Endothelial cell of umbilical vein (primary cell): ENCODE measurements around the gene EMP2. TPM values are rescaled to one million over a fixed set of nuclear protein-coding genes. Genes with fewer than 3 reads are reported as not detected.

ENCODE experiments used
- BruUV-seq: library from RNA; stranded (reverse); fragments of 400-500 nt; replicated peaks from 2 replicates; lab custom pipeline; 2021; lab: Mats Ljungman, UMichigan
- CTCF ChIA-PET: fragments of 300-600, 350-600 bp; sonication (Branson Sonifier 250); formaldehyde crosslinking; loops from one replicate; lab custom pipeline; 2021; ENCODE audit warnings: antibody characterized with exemption, inconsistent platforms; lab: Charles Lee
- POLR2A ChIA-PET: fragments of 300-600, 350-600 bp; sonication (Branson Sonifier 250); formaldehyde crosslinking; loops from one replicate; lab custom pipeline; 2021; ENCODE audit warnings: antibody characterized with exemption, inconsistent platforms; lab: Charles Lee
- DNase-seq: peaks from one replicate; pipeline ENCODE4 v3.0.0-alpha.2; 2011; ENCODE audit warnings: low read depth, low spot score
- FAIRE-seq: peaks from 2 replicates; lab custom pipeline; 2011; peaks lifted over from hg19 to GRCh38; lab: Jason Lieb, UNC
- H2AFZ ChIP-seq: 2 replicates; pipeline ENCODE4 v1.6.0; 2012; ENCODE audit warnings: low read depth, low read length, control low read depth, inconsistent platforms
- H3K27ac ChIP-seq: 2 replicates; pipeline ENCODE4 v1.5.1; 2011; ENCODE audit warnings: low read depth, mild to moderate bottlenecking, control low read depth, low read length, moderate library complexity; ENCODE audit not compliant: insufficient read depth
- H3K27me3 ChIP-seq, 2 experiments: 2 replicates each; pipeline versions ENCODE4 v1.6.0 to v1.6.1; 2011; ENCODE audit warnings: low read length in 2 of 2, mixed read lengths in 1 of 2; ENCODE audit not compliant: control insufficient read depth in 2 of 2, insufficient read depth in 2 of 2
- H3K36me3 ChIP-seq, 2 experiments: 2 replicates in 1 of 2; 3 replicates in 1 of 2; pipeline ENCODE4 v1.5.1; 2011; ENCODE audit warnings: low read length in 2 of 2, mild to moderate bottlenecking in 1 of 2, moderate library complexity in 1 of 2; ENCODE audit not compliant: control insufficient read depth in 2 of 2, insufficient read depth in 2 of 2; ENCODE audit errors: extremely low read depth in 1 of 2
- H3K4me1 ChIP-seq: 3 replicates; pipeline ENCODE4 v1.5.1; 2011; ENCODE audit warnings: mild to moderate bottlenecking, low read length; ENCODE audit not compliant: control insufficient read depth, insufficient read depth; ENCODE audit errors: extremely low read depth
- H3K4me2 ChIP-seq: 2 replicates; pipeline ENCODE4 v1.6.1; 2011; ENCODE audit warnings: low read length, control low read depth, mixed read lengths; ENCODE audit not compliant: insufficient read depth
- H3K4me3 ChIP-seq, 3 experiments: fragments of 200-600 bp in 1 of 3; sonication (generic), shearing (Covaris generic) in 1 of 3; replicated peaks in 1 of 3; 2 replicates each; pipeline ENCODE4 v1.5.1; 2011 to 2016; ENCODE audit warnings: control low read depth in 3 of 3, low read length in 3 of 3, mild to moderate bottlenecking in 2 of 3, inconsistent platforms in 1 of 3, low read depth in 1 of 3, moderate library complexity in 1 of 3; ENCODE audit not compliant: insufficient read depth in 1 of 3
- H3K79me2 ChIP-seq: 2 replicates; pipeline ENCODE4 v1.6.0; 2012; ENCODE audit warnings: low read length, inconsistent platforms; ENCODE audit not compliant: control insufficient read depth, insufficient read depth
- H3K9ac ChIP-seq: replicated peaks from 2 replicates; pipeline ENCODE3; 2011; ENCODE audit warnings: low read length, control low read depth; ENCODE audit not compliant: insufficient read depth; ENCODE audit errors: extremely low read depth
- H3K9me1 ChIP-seq: replicated peaks from 3 replicates; pipeline ENCODE4 v1.6.0; 2011; ENCODE audit warnings: mild to moderate bottlenecking, low read length; ENCODE audit not compliant: control insufficient read depth, insufficient read depth; ENCODE audit errors: extremely low read depth
- H3K9me3 ChIP-seq: replicated peaks from 2 replicates; pipeline ENCODE4 v1.5.1; 2012; ENCODE audit warnings: low read length, inconsistent platforms; ENCODE audit not compliant: control insufficient read depth, insufficient read depth
- H4K20me1 ChIP-seq: replicated peaks from 2 replicates; pipeline ENCODE3; 2011; ENCODE audit warnings: mild to moderate bottlenecking, low read length; ENCODE audit not compliant: control insufficient read depth, insufficient read depth; ENCODE audit errors: extremely low read depth
- CTCF ChIP-seq, 2 donors: IDR thresholded peaks; 1 replicate in 1 of 2; 2 replicates in 1 of 2; pipeline ENCODE4 v1.5.1; 2011; ENCODE audit warnings: low read length in 2 of 2, mild to moderate bottlenecking in 2 of 2, moderate library complexity in 2 of 2, control low read depth in 1 of 2, inconsistent platforms in 1 of 2, low read depth in 1 of 2; ENCODE audit not compliant: insufficient read depth in 1 of 2; ENCODE audit errors: extremely low read depth in 1 of 2
- EZH2 ChIP-seq: IDR thresholded peaks from 2 replicates; pipeline ENCODE4 v1.6.1; 2012; ENCODE audit warnings: borderline replicate concordance, low read depth, mild to moderate bottlenecking, moderate library complexity, low read length, inconsistent platforms; ENCODE audit not compliant: severe bottlenecking
- FOS ChIP-seq: IDR thresholded peaks from 2 replicates; pipeline ENCODE4 v1.6.1; 2011; ENCODE audit warnings: mild to moderate bottlenecking, low read length, moderate library complexity, borderline replicate concordance; ENCODE audit not compliant: insufficient read depth
- GATA2 ChIP-seq: IDR thresholded peaks from 2 replicates; pipeline ENCODE4 v1.7.0; 2011; ENCODE audit warnings: low read depth, mild to moderate bottlenecking, moderate library complexity, mixed read lengths, low read length; ENCODE audit not compliant: insufficient read length, insufficient read depth
- JUN ChIP-seq: IDR thresholded peaks from 2 replicates; pipeline ENCODE4 v1.6.1; 2011; ENCODE audit warnings: borderline replicate concordance, low read depth; ENCODE audit not compliant: insufficient read length, insufficient read depth
- MAX ChIP-seq: IDR thresholded peaks from 2 replicates; pipeline ENCODE4 v1.6.1; 2011; ENCODE audit not compliant: insufficient read depth, insufficient read length
- MYC ChIP-seq: IDR thresholded peaks from one replicate; pipeline ENCODE4 v1.6.1; 2011; ENCODE audit warnings: mild to moderate bottlenecking, low read depth, low read length
- POLR2A ChIP-seq: IDR thresholded peaks from 2 replicates; pipeline ENCODE4 v1.6.1; 2012; ENCODE audit warnings: low read depth, mild to moderate bottlenecking, control low read depth, low read length
- POLR2AphosphoS5 ChIP-seq: IDR thresholded peaks from 2 replicates; pipeline ENCODE4 v1.6.1; 2012; ENCODE audit warnings: low read depth, mild to moderate bottlenecking, control low read depth, low read length, moderate library complexity; ENCODE audit not compliant: insufficient read depth
- dilution Hi-C: fragments of 300-500 bp; cut with MboI; formaldehyde crosslinking; loops from one replicate; pipeline ENCODE4 v1.15.0; 2019; ENCODE audit warnings: low sequenced_read_pairs; ENCODE audit not compliant: extremely low pct_ligation_motif_present
- intact Hi-C: fragments of 100-400 bp; cut with micrococcal nuclease; formaldehyde crosslinking; loops from one replicate; pipeline ENCODE4 v1.10.0; 2022
- polyA plus RNA-seq, 4 experiments: library from polyadenylated mRNA; depleted of rRNA in 3 of 4; stranded (reverse) in 3 of 4; unstranded in 1 of 4; fragments of >200 nt; gene quantifications; 2 replicates each; pipeline versions ENCODE4 v1.2.1 to v1.2.3, GENCODE V29; 2011 to 2012; ENCODE audit warnings: missing spikeins in 1 of 4
- total RNA-seq: library from RNA; stranded (reverse); gene quantifications from 2 replicates; pipeline ENCODE4 v1.2.3, GENCODE V29; 2021

The EMP2 gene
- total and polyA plus RNA-seq, 2 donors (not counting 3 experiments of a cell fraction or from before 2014, with no cell fraction given): 19.0 to 25.5 TPM

DNA sequence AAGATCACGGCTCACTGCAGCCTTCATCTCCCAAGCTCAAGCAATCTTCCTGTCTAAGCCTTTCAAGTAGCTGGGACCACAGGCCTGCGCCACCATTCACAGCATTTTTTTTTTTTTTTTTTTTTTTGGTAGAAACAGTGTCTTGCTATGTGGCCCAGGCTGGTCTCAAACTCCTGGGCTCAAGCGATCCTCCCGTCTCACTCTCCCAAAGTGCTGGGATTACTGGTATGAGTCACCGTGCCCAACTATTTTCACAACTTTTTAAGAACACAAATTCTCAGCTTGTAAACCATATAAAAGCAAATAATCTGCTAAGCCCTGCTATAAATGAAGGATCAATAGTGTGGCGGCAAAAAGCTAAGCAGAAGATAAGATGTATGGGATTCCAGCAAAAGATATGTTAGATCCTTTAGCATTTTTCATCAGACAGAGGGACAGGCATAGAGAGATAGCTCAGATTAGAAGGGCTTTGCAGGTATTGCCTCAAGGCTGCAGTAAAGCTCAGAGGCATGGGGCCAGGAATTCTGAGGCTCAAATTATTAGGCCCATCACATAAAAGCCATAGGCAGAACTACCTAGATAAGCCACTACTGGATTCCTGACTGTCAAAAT, 55.1 kb downstream of the EMP2 start:
- Histone ChIP-seq H3K36me3 (no peaks in the 10 kb centered on the region), H3K9me1 (no peaks in the 10 kb centered on the region), H3K79me2 (no peaks in the 10 kb centered on the region), H4K20me1 (no peaks in the 10 kb centered on the region), H2AFZ (no peak overlapping the region), H3K9me3 (no peaks in the 10 kb centered on the region), H3K4me2 (no peak overlapping the region), H3K4me3 (no peak overlapping the region), H3K9ac (no peak overlapping the region), H3K27ac (no peak overlapping the region), H3K27me3 (no peaks in the 10 kb centered on the region), H3K4me1 (no peaks in the 10 kb centered on the region)
- BruUV-seq: no TSS peak
- ChIA-PET POLR2A (interaction anchor here (0.7 kb wide), 1 partner anchor 1516 kb away, joined by 11 read pairs; no protein-coding TSS in a partner anchor), CTCF (interaction anchor here (0.7 to 1.5 kb wide), 4 partner anchors 50 to 394 kb away, joined by 3 to 7 read pairs (median 3); no protein-coding TSS in a partner anchor)
- FAIRE-seq (no peak), DNase-seq (no peak)
- dilution Hi-C loops (no loop called here), intact Hi-C loops (no loop called here)
- TF ChIP-seq EZH2: no peak
- no peak for TF ChIP-seq JUN
- no peak for TF ChIP-seq MYC
- no peak for TF ChIP-seq FOS
- TF ChIP-seq MAX: no peak
- no peak for TF ChIP-seq CTCF (IDR thresholded peaks at IDR 0.05; ENCODE audit: extremely low read depth in 1 of 2, insufficient read depth in 1 of 2, low read depth in 1 of 2, low read length in 2 of 2)
- no peak for TF ChIP-seq POLR2A
- no peak for TF ChIP-seq POLR2AphosphoS5
- no peak for TF ChIP-seq GATA2
